Endothelial cell of umbilical vein (primary cell): ENCODE results near the gene PAX8.

Source experiments
- CTCF ChIP-seq, 2 donors: IDR thresholded peaks; 1 replicate in 1 of 2; 2 replicates in 1 of 2; pipeline ENCODE4 v1.5.1; 2011; ENCODE audit warnings: low read length in 2 of 2, mild to moderate bottlenecking in 2 of 2, moderate library complexity in 2 of 2, control low read depth in 1 of 2, inconsistent platforms in 1 of 2, low read depth in 1 of 2; ENCODE audit not compliant: insufficient read depth in 1 of 2; ENCODE audit errors: extremely low read depth in 1 of 2
- EZH2 ChIP-seq: IDR thresholded peaks from 2 replicates; pipeline ENCODE4 v1.6.1; 2012; ENCODE audit warnings: borderline replicate concordance, low read depth, mild to moderate bottlenecking, moderate library complexity, low read length, inconsistent platforms; ENCODE audit not compliant: severe bottlenecking
- MAX ChIP-seq: IDR thresholded peaks from 2 replicates; pipeline ENCODE4 v1.6.1; 2011; ENCODE audit not compliant: insufficient read depth, insufficient read length
- MYC ChIP-seq: IDR thresholded peaks from one replicate; pipeline ENCODE4 v1.6.1; 2011; ENCODE audit warnings: mild to moderate bottlenecking, low read depth, low read length
- POLR2A ChIP-seq: IDR thresholded peaks from 2 replicates; pipeline ENCODE4 v1.6.1; 2012; ENCODE audit warnings: low read depth, mild to moderate bottlenecking, control low read depth, low read length
- POLR2AphosphoS5 ChIP-seq: IDR thresholded peaks from 2 replicates; pipeline ENCODE4 v1.6.1; 2012; ENCODE audit warnings: low read depth, mild to moderate bottlenecking, control low read depth, low read length, moderate library complexity; ENCODE audit not compliant: insufficient read depth

- TF ChIP-seq EZH2 (no peak), MYC (no peak), CTCF (IDR thresholded peaks at IDR 0.05; ENCODE audit: extremely low read depth in 1 of 2, insufficient read depth in 1 of 2, low read depth in 1 of 2, low read length in 2 of 2) (no peak), POLR2AphosphoS5 (no peak), POLR2A (no peak), MAX (no peak)
Observed at GRCh38 chr2:113232740-113233139, 46.0 kb downstream of the PAX8 start.
